Activated T-cell treated with anti-CD3 and anti-CD28 coated beads, Interleukin-2, amount 50 U/mL, for 4 hours (primary cell): Measurements from ENCODE around the gene OCIAD2. TPM values are rescaled to one million over a fixed set of nuclear protein-coding genes. Genes with fewer than 3 reads are reported as not detected.

Experiments used
- ATAC-seq, 2 donors: fragments of 200-7000 bp; cut with Tn5 transposase; one replicate each; pipeline ENCODE4 v1.10.0; 2021
- DNase-seq: peaks from one replicate; pipeline ENCODE4 v3.0.0-alpha.2; 2020
- H3K27me3 Mint-ChIP-seq: one replicate; pipeline ENCODE4 v1.8.0; 2021; ENCODE audit warnings: low read depth, mixed read lengths
- H3K36me3 Mint-ChIP-seq: one replicate; pipeline ENCODE4 v1.8.0; 2022; ENCODE audit warnings: mixed read lengths; ENCODE audit not compliant: insufficient read depth
- H3K4me1 Mint-ChIP-seq: one replicate; pipeline ENCODE4 v1.8.0; 2021; ENCODE audit warnings: low read depth, mixed read lengths
- H3K4me3 Mint-ChIP-seq: one replicate; pipeline ENCODE4 v1.8.0; 2021; ENCODE audit warnings: mild to moderate bottlenecking, moderate library complexity, mixed read lengths
- H3K9me3 Mint-ChIP-seq: one replicate; pipeline ENCODE4 v1.8.0; 2021; ENCODE audit warnings: mixed read lengths
- total RNA-seq, 3 donors: library from RNA; stranded (reverse); gene quantifications; one replicate each; pipeline ENCODE4 v1.2.1, GENCODE V29; 2021

The OCIAD2 gene, protein sequence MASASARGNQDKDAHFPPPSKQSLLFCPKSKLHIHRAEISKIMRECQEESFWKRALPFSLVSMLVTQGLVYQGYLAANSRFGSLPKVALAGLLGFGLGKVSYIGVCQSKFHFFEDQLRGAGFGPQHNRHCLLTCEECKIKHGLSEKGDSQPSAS
- 10 to 100 TPM; 54.9 to 87.6 (median 56.1) TPM for total RNA-seq

GRCh38 chr4:48906206-48907173, at the start of gene OCIAD2:
Gene OCIAD2 (minus strand): TSS chr4:48906774. CDS start chr4:48904549, 2,225 bp downstream.
- ATAC-seq, result peak; percentile 68 to 72
- Mint-ChIP-seq H3K4me3 (peak within 1 kb of the TSS; percentile 93), H3K27me3 (no peaks in the 10 kb centered on the region), H3K4me1 (peaks cover 45% of the 10 kb centered on the region), H3K9me3 (no peaks in the 10 kb centered on the region), H3K36me3 (peaks cover 14% of the 10 kb centered on the region)
- DNase-seq, result peak; percentile 79

GRCh38 chr4:48954314-48954713, 47.7 kb upstream of the OCIAD2 start:
- Mint-ChIP-seq H3K9me3 (no peaks in the 10 kb centered on the region), H3K27me3 (peaks cover 4% of the 10 kb centered on the region), H3K4me3 (no peak overlapping the region), H3K36me3 (no peaks in the 10 kb centered on the region), H3K4me1 (no peaks in the 10 kb centered on the region)
- DNase-seq (no peak), ATAC-seq (no peak)

DNA sequence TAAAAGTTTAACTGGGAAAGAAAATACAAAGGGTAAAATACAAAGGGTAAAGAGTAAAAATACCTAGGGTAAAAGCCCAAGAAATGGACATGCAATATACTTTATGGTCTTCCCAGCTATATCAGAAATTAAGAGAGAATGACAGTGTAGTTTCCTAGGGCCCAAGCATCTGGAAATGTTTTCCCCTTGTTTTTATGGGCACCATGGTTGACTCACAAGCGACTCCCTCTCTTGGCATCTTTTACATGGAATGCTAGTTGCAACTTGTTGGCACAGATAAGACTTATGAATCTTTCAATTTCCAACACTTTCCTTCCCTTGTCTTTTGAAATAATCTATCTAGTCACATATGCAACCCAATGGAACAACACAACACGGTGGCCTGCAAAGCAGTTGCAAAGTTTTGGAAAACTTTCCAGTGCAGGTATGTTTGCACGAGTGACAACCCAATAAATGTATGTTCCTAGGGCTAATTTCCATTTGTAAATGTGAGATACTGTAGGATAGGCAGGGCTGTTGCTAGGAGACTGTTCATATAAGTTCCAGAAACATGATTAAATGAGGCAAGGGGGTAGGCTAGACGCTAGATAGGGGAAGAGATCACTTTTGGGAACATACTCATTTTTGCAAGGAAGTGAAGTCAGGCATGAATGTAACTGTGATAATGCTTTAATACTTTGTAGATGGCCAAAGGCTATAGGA, 43.1 kb upstream of the OCIAD2 start:
- peaks cover 5% of the 10 kb centered on the region for H3K4me1 Mint-ChIP-seq
- no peaks in the 10 kb centered on the region for H3K36me3 Mint-ChIP-seq
- no peak for DNase-seq
- H3K27me3 Mint-ChIP-seq, result no peaks in the 10 kb centered on the region
- no peak for ATAC-seq
- no peak overlapping the region for H3K4me3 Mint-ChIP-seq
- no peaks in the 10 kb centered on the region for H3K9me3 Mint-ChIP-seq

GRCh38 chr4:48949086-48949485, 42.5 kb upstream of the OCIAD2 start:
- no peak for DNase-seq
- ATAC-seq, result no peak
- H3K4me1 Mint-ChIP-seq, result peaks cover 10% of the 10 kb centered on the region

GRCh38 chr4:48947731-48948130, 41.2 kb upstream of the OCIAD2 start:
- ATAC-seq, result no peak
- Mint-ChIP-seq H3K9me3 (no peaks in the 10 kb centered on the region), H3K27me3 (peaks cover 4% of the 10 kb centered on the region), H3K4me1 (peaks cover 15% of the 10 kb centered on the region), H3K36me3 (no peaks in the 10 kb centered on the region), H3K4me3 (no peak overlapping the region)
- no peak for DNase-seq

More at GRCh38 chr4:48949086-48949485, 42.5 kb upstream of the OCIAD2 start:
- peaks cover 3% of the 10 kb centered on the region for H3K27me3 Mint-ChIP-seq
- no peaks in the 10 kb centered on the region for H3K9me3 Mint-ChIP-seq
- H3K4me3 Mint-ChIP-seq, result no peak overlapping the region
- no peaks in the 10 kb centered on the region for H3K36me3 Mint-ChIP-seq

DNA sequence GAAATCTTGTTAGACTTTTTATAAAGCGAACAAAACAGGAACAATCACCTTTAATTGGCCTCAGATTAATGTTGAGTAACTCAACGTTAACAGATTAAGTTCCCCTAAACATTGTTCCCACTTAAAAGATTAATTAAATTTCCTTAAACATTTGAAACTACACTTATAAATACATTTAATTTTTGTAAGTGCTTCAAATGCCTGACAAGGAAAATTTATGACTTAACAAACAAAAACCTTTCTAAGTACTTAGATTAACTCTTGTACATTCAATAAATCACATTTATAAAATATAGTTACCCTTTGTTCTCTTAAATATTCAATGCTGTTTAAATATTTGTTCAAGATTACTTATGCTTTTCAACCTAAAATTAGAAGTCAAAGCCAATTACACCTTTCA, 39.4 kb upstream of the OCIAD2 start:
- DNase-seq (no peak), ATAC-seq (no peak)
- Mint-ChIP-seq H3K27me3 (peaks cover 4% of the 10 kb centered on the region), H3K4me1 (peaks cover 15% of the 10 kb centered on the region), H3K9me3 (no peaks in the 10 kb centered on the region), H3K4me3 (no peak overlapping the region), H3K36me3 (no peaks in the 10 kb centered on the region)

- DNase-seq, result peak; percentile 20
- no peaks in the 10 kb centered on the region for H3K9me3 Mint-ChIP-seq
- H3K27me3 Mint-ChIP-seq, result peaks cover 4% of the 10 kb centered on the region
- peaks cover 15% of the 10 kb centered on the region for H3K4me1 Mint-ChIP-seq
- H3K36me3 Mint-ChIP-seq, result no peaks in the 10 kb centered on the region
- peak; percentile 52 to 56 for ATAC-seq
- H3K4me3 Mint-ChIP-seq, result no peak overlapping the region
These were observed 38.2 kb upstream of the OCIAD2 start for GRCh38 chr4:48944756-48945241.

GRCh38 chr4:48944252-48944651, 37.7 kb upstream of the OCIAD2 start:
- H3K4me1 Mint-ChIP-seq, result peaks cover 15% of the 10 kb centered on the region
- no peaks in the 10 kb centered on the region for H3K9me3 Mint-ChIP-seq
- DNase-seq, result no peak
- peaks cover 4% of the 10 kb centered on the region for H3K27me3 Mint-ChIP-seq
- H3K36me3 Mint-ChIP-seq, result no peaks in the 10 kb centered on the region
- no peak overlapping the region for H3K4me3 Mint-ChIP-seq
- no peak for ATAC-seq

DNA sequence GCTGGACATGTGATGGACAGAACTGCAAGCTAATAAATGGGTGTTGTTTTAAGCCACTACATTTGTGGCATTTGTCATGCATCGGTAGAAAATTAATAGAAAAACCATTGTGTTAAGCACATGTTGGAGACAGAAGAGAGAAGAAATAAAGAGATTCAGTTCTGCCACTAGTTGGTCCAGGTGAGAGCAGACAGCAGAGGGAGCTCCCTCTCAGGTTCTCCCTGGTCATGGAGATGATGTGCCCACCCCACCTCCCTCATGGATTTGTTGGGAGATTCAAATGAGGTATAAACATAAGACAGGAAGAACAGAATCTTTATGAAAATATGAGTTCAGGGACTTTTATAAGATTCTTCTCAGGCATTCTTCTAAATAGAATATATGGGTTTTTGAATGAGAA, 36.8 kb upstream of the OCIAD2 start:
- DNase-seq (no peak), ATAC-seq (no peak)
- H3K4me1 Mint-ChIP-seq, result peaks cover 15% of the 10 kb centered on the region
- no peaks in the 10 kb centered on the region for H3K9me3 Mint-ChIP-seq
- H3K36me3 Mint-ChIP-seq, result no peaks in the 10 kb centered on the region
- no peak overlapping the region for H3K4me3 Mint-ChIP-seq
- peaks cover 4% of the 10 kb centered on the region for H3K27me3 Mint-ChIP-seq

- Mint-ChIP-seq H3K36me3 (no peaks in the 10 kb centered on the region), H3K9me3 (peaks cover 4% of the 10 kb centered on the region), H3K4me3 (no peak overlapping the region), H3K4me1 (peaks cover 11% of the 10 kb centered on the region), H3K27me3 (peaks cover 4% of the 10 kb centered on the region)
- no peak for DNase-seq
- no peak for ATAC-seq
These were observed 33.2 kb upstream of the OCIAD2 start for GRCh38 chr4:48939785-48940184.

- DNase-seq, result no peak
- ATAC-seq, result no peak
- no peaks in the 10 kb centered on the region for H3K27me3 Mint-ChIP-seq
- H3K4me1 Mint-ChIP-seq, result peaks cover 3% of the 10 kb centered on the region
- H3K36me3 Mint-ChIP-seq, result no peaks in the 10 kb centered on the region
- H3K4me3 Mint-ChIP-seq, result no peak overlapping the region
- H3K9me3 Mint-ChIP-seq, result peaks cover 4% of the 10 kb centered on the region
These were observed 32.3 kb upstream of the OCIAD2 start for GRCh38 chr4:48938831-48939230.

GRCh38 chr4:48937033-48937432, 30.5 kb upstream of the OCIAD2 start:
- no peaks in the 10 kb centered on the region for H3K27me3 Mint-ChIP-seq
- H3K4me3 Mint-ChIP-seq, result no peak overlapping the region
- ATAC-seq (no peak), DNase-seq (no peak)
- no peaks in the 10 kb centered on the region for H3K4me1 Mint-ChIP-seq
- H3K36me3 Mint-ChIP-seq, result no peaks in the 10 kb centered on the region
- peaks cover 4% of the 10 kb centered on the region for H3K9me3 Mint-ChIP-seq

DNA sequence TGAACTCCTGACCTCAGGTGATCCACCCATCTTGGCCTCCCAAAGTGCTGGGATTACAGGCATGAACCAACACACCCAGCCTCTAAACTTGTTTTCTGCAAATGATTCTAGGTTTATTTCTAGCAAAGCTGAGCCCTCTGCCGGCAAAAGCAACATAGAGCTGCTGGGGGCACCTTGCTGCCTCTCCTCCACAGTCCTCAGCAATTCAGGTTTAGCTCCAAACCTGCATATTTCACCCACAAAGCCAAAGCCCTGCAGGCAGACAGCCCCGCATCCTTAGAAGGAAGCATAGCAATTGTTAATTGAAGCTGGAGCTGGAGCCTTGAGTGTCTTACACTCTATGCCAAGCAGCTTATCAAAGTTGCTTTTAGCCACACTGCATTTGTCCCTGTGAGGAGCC, 24.9 kb upstream of the OCIAD2 start:
- no peaks in the 10 kb centered on the region for H3K36me3 Mint-ChIP-seq
- DNase-seq (no peak), ATAC-seq (no peak)
- H3K27me3 Mint-ChIP-seq, result no peaks in the 10 kb centered on the region
- peaks cover 7% of the 10 kb centered on the region for H3K9me3 Mint-ChIP-seq
- no peak overlapping the region for H3K4me3 Mint-ChIP-seq
- H3K4me1 Mint-ChIP-seq, result no peaks in the 10 kb centered on the region

GRCh38 chr4:48930654-48931053, 24.1 kb upstream of the OCIAD2 start:
- no peaks in the 10 kb centered on the region for H3K4me1 Mint-ChIP-seq
- no peak for ATAC-seq
- no peak for DNase-seq
- peaks cover 7% of the 10 kb centered on the region for H3K9me3 Mint-ChIP-seq
- no peaks in the 10 kb centered on the region for H3K36me3 Mint-ChIP-seq
- no peak overlapping the region for H3K4me3 Mint-ChIP-seq
- H3K27me3 Mint-ChIP-seq, result no peaks in the 10 kb centered on the region
